ENCODE results near the gene KCNIP1.

Gene KCNIP1

DNA sequence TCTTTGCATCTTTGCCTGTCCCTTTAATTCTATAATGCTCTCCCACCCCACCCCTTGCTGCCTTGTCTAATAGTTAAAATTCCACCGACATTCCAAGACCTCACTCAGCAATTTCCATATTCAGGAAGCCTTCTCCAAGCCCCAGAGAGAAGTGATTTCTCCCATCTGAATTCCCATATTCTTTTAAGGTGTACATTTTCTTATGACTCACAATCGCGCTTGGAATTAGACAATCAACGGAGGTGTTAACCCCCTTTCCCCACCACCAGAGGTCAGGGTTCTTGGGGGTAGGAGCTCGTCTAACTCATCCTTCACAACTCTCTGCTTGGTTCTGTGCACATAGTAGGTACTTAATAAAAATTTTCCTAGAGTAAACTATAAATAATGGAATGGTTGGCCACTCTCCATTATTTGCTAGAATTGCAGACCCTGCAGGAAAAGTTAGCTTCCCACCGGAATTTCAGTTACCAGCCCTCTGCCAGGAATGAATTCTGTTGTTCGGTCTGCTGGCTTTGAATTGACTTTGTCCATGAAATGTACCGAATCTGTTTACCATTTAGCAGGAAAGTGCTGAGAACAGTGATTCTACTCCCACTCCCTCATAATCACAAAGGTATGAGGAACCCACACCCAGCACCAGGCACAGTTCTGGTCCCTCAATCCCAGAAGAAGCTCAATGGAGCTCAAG, 5.0 kb downstream of the KCNIP1 start:
- peaks cover 16% of the 10 kb centered on the region; the same call in 1 of the 2 replicates for H3K4me1 ChIP-seq (ENCODE audit: control insufficient read depth, insufficient read depth, low read length)
- no peak overlapping the region for H3K9ac ChIP-seq (ENCODE audit: low read length)
- no peaks in the 10 kb centered on the region for H3K9me3 ChIP-seq (ENCODE audit: control insufficient read depth, insufficient read depth, low read depth, low read length)
- H3K27ac ChIP-seq (ENCODE audit: low read depth, low read length) = no peak overlapping the region
- no peaks in the 10 kb centered on the region for H3K36me3 ChIP-seq (ENCODE audit: control insufficient read depth, insufficient read depth, low read length)
- H3K27me3 ChIP-seq (ENCODE audit: control insufficient read depth, insufficient read depth, low read length) = peaks cover 34% of the 10 kb centered on the region
- H3K4me3 ChIP-seq (ENCODE audit: low read depth, low read length) = no peak overlapping the region

DNA sequence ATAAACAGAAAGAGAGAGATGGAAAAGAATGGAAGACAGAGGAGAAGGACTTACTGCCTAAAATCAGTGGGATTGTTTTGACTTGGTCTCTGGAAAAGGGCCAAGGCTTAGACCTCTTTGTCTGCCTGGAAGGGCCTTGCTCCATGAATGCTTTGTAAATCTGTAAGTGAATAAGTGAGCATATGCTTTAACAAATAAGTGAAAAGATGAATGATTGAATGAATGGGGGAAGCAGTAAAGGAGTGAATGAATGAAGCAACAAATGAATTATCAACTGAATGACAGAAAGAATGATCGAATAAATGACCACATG, 5.5 kb downstream of the KCNIP1 start:
- Histone ChIP-seq H3K27me3 (ENCODE audit: control insufficient read depth, insufficient read depth, low read length) (peaks cover 30% of the 10 kb centered on the region), H3K36me3 (ENCODE audit: control insufficient read depth, insufficient read depth, low read length) (no peaks in the 10 kb centered on the region), H3K27ac (ENCODE audit: low read depth, low read length) (no peak overlapping the region), H3K9me3 (ENCODE audit: control insufficient read depth, insufficient read depth, low read depth, low read length) (no peaks in the 10 kb centered on the region), H3K4me1 (ENCODE audit: control insufficient read depth, insufficient read depth, low read length) (peaks cover 18% of the 10 kb centered on the region), H3K4me3 (ENCODE audit: low read depth, low read length) (no peak overlapping the region), H3K9ac (ENCODE audit: low read length) (no peak overlapping the region)

DNA sequence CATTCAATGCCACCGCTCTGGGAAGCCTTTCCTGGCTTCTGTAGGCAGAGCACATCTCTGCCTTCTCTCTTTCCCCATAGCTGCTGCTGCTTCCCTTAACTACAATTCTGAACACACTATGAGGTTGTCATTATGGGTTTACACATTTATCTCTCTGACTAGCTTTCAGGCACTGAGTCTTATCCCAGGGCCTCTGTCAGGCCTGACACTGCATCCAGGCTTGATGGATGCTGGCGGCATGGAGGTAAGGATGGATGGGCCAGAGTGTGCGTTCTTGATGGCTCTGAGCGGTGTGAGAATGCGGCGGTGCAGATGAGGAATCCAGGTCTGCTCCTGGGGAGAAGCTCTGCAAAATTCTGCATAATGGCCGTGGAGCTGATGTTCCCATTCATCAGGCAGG, 6.3 kb downstream of the KCNIP1 start:
- H3K27me3 ChIP-seq (ENCODE audit: control insufficient read depth, insufficient read depth, low read length) = peaks cover 23% of the 10 kb centered on the region
- no peak overlapping the region for H3K27ac ChIP-seq (ENCODE audit: low read depth, low read length)
- H3K9me3 ChIP-seq (ENCODE audit: control insufficient read depth, insufficient read depth, low read depth, low read length) = no peaks in the 10 kb centered on the region
- H3K4me1 ChIP-seq (ENCODE audit: control insufficient read depth, insufficient read depth, low read length) = peaks cover 13% of the 10 kb centered on the region; the same call in 1 of the 2 replicates
- H3K36me3 ChIP-seq (ENCODE audit: control insufficient read depth, insufficient read depth, low read length) = no peaks in the 10 kb centered on the region
- no peak overlapping the region for H3K9ac ChIP-seq (ENCODE audit: low read length)
- no peak overlapping the region for H3K4me3 ChIP-seq (ENCODE audit: low read depth, low read length)

DNA sequence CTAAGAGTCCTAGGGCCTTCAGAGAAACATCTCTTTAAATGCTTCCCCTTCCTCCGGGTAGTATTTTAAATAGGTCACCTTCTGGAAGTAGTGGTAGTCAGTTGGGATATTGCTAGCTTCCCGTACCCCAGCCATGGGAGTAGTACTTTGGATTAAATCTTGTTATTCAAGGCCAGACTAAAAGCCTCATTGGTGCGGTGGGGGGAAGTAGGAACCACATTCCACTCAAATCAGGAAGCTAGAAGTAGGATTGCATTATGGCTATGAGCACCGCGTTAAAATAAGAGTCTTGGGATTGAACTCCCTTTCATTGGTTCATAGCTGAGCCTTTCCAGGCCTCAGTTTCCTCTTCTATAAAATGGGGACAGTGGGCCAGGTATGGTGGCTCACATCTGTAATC, 6.7 kb downstream of the KCNIP1 start:
- peaks cover 21% of the 10 kb centered on the region for H3K27me3 ChIP-seq (ENCODE audit: control insufficient read depth, insufficient read depth, low read length)
- H3K9me3 ChIP-seq (ENCODE audit: control insufficient read depth, insufficient read depth, low read depth, low read length) = no peaks in the 10 kb centered on the region
- H3K36me3 ChIP-seq (ENCODE audit: control insufficient read depth, insufficient read depth, low read length) = no peaks in the 10 kb centered on the region
- no peak overlapping the region for H3K9ac ChIP-seq (ENCODE audit: low read length)
- peaks cover 13% of the 10 kb centered on the region; the same call in 1 of the 2 replicates for H3K4me1 ChIP-seq (ENCODE audit: control insufficient read depth, insufficient read depth, low read length)
- H3K27ac ChIP-seq (ENCODE audit: low read depth, low read length) = no peak overlapping the region
- no peak overlapping the region for H3K4me3 ChIP-seq (ENCODE audit: low read depth, low read length)

DNA sequence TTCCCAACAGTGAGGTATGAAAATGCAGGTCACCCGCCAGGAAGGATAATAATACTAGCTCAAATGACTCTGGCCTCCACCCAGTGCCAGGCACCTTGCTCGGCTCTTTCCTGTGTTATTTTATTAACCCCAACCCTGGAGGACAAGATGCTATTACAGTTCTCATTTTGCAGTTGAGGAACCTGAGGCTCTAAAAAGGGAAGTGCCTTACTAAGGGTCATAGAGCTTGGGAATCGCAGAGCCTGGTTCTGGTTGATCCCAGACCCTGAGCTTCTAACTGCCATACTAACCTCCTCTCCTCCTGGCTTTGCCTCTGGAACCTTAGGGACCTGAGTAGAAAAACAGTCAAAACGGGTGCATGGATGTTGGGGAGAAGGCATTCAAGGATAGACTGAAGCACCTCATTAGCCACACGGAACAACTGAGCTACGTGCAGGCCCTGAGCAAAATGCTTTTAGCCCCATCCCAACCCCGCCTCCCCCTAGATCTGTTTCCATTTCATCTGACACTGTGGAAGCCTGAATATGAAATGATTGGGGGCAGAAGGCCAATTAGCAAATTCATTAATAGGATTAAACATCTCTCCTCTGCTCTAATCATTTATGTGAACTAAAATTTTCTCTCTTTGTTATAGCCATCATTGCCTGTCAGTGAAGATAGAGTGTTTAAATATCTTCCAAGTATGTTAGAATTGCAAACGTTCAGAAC, 7.9 kb downstream of the KCNIP1 start:
- no peak overlapping the region for H3K4me3 ChIP-seq (ENCODE audit: low read depth, low read length)
- no peak overlapping the region for H3K27ac ChIP-seq (ENCODE audit: low read depth, low read length)
- H3K9ac ChIP-seq (ENCODE audit: low read length) = no peak overlapping the region
- H3K27me3 ChIP-seq (ENCODE audit: control insufficient read depth, insufficient read depth, low read length) = peaks cover 13% of the 10 kb centered on the region; the same call in 1 of the 2 replicates
- H3K36me3 ChIP-seq (ENCODE audit: control insufficient read depth, insufficient read depth, low read length) = no peaks in the 10 kb centered on the region
- no peaks in the 10 kb centered on the region for H3K9me3 ChIP-seq (ENCODE audit: control insufficient read depth, insufficient read depth, low read depth, low read length)
- peaks cover 13% of the 10 kb centered on the region; the same call in 1 of the 2 replicates for H3K4me1 ChIP-seq (ENCODE audit: control insufficient read depth, insufficient read depth, low read length)

DNA sequence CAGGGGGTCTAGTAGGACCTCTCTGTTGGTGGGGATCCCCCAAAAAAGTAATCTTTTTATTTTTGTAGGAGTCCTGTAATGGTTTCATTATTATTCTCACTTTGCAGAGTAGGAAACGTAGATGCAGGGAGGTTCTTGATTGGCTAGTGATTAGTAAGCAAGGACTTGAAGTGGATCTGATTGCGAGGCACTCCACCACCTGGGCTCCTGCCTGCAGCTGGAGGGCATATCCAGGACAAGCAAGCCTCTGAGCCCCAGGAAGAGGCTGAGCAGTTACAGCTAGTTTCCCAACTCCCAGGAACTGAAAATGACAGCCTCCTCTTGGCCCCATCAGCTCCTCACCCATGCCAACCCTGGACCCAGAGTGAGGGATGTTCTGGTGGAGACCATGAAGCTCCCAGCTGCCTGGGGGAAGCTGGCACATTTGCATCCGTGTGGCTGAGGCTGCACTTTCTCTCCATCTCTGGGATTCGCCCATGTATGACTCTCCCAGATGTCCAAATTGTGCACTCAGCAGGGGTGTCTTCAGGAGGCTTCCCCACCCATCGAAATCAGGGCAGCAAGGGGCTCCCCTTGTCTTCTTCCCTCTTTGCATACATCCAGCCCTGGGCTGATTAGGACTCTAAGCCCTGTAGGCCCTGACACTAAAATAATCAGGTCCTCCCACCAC, 10.2 kb downstream of the KCNIP1 start:
- Histone ChIP-seq H3K4me3 (ENCODE audit: low read depth, low read length) (no peak overlapping the region), H3K9ac (ENCODE audit: low read length) (no peak overlapping the region), H3K27ac (ENCODE audit: low read depth, low read length) (no peak overlapping the region), H3K36me3 (ENCODE audit: control insufficient read depth, insufficient read depth, low read length) (no peaks in the 10 kb centered on the region), H3K27me3 (ENCODE audit: control insufficient read depth, insufficient read depth, low read length) (peaks cover 7% of the 10 kb centered on the region; the same call in 1 of the 2 replicates), H3K4me1 (ENCODE audit: control insufficient read depth, insufficient read depth, low read length) (peaks cover 4% of the 10 kb centered on the region; the same call in 1 of the 2 replicates), H3K9me3 (ENCODE audit: control insufficient read depth, insufficient read depth, low read depth, low read length) (no peaks in the 10 kb centered on the region)

DNA sequence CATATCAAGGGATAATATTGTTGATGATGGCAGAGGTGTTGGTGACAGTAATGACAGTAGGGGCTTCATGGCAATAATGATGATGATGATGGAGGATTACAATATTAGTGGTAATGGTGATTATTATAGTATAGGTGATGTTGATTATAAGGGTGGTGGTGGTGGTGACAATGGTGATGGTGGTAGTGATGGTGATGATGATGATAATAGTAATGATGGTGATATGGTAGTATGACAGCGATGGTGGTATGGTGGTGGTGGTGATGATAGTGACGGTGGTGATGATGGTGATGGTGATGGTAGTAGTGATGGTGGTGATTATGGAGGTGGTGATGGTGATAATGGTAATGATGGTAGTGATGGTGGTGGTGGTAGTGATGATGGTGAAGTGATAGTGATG, 13.6 kb downstream of the KCNIP1 start:
- Histone ChIP-seq H3K9me3 (ENCODE audit: control insufficient read depth, insufficient read depth, low read depth, low read length) (no peaks in the 10 kb centered on the region), H3K4me1 (ENCODE audit: control insufficient read depth, insufficient read depth, low read length) (peaks cover 9% of the 10 kb centered on the region), H3K27ac (ENCODE audit: low read depth, low read length) (no peak overlapping the region), H3K36me3 (ENCODE audit: control insufficient read depth, insufficient read depth, low read length) (no peaks in the 10 kb centered on the region), H3K27me3 (ENCODE audit: control insufficient read depth, insufficient read depth, low read length) (peaks cover 7% of the 10 kb centered on the region; the same call in 1 of the 2 replicates), H3K9ac (ENCODE audit: low read length) (no peak overlapping the region), H3K4me3 (ENCODE audit: low read depth, low read length) (no peak overlapping the region)

DNA sequence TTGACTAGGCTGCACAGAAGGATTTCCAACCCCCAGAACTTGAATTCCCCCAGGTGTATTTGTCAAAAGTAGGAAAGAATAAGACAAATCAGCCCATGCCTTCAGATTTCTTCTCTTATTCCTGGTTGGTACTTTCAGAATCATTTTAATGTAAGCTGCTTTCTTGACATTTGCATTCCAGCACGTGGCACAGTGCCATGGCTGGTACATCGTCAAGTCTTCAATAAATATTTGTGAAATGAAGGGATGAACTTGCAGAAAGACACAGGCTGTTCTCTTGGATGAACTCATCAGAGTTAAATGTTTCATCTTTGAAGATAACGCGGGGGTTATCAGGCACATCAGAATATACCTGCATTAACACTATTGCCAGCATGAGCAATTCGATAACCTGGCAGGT, 14.5 kb downstream of the KCNIP1 start:
- H3K4me1 ChIP-seq (ENCODE audit: control insufficient read depth, insufficient read depth, low read length) = peaks cover 17% of the 10 kb centered on the region
- H3K9me3 ChIP-seq (ENCODE audit: control insufficient read depth, insufficient read depth, low read depth, low read length) = no peaks in the 10 kb centered on the region
- H3K27ac ChIP-seq (ENCODE audit: low read depth, low read length) = no peak overlapping the region
- H3K4me3 ChIP-seq (ENCODE audit: low read depth, low read length) = no peak overlapping the region
- H3K36me3 ChIP-seq (ENCODE audit: control insufficient read depth, insufficient read depth, low read length) = no peaks in the 10 kb centered on the region
- H3K9ac ChIP-seq (ENCODE audit: low read length) = no peak overlapping the region
- peaks cover 7% of the 10 kb centered on the region; the same call in 1 of the 2 replicates for H3K27me3 ChIP-seq (ENCODE audit: control insufficient read depth, insufficient read depth, low read length)

DNA sequence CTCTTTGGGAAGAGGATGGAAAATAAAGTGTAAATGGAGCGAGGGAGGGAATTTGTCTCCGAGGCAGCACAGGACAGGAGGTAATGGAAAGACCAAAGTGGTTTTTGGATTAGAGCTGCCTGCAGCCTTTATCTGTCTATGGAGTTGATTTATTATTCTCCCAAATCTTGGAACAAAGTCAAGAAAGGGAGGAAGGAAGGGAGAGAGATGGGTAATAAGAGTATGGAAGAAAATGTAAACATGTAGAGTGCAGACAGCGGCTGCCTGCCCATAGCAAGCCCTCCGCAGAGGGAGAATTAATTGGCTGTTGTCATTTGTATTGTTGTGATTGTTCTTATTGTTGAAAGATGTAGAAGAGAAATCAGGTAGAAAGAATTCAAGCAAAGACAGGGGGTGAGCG, 15.7 kb downstream of the KCNIP1 start:
- H3K36me3 ChIP-seq (ENCODE audit: control insufficient read depth, insufficient read depth, low read length) = no peaks in the 10 kb centered on the region

DNA sequence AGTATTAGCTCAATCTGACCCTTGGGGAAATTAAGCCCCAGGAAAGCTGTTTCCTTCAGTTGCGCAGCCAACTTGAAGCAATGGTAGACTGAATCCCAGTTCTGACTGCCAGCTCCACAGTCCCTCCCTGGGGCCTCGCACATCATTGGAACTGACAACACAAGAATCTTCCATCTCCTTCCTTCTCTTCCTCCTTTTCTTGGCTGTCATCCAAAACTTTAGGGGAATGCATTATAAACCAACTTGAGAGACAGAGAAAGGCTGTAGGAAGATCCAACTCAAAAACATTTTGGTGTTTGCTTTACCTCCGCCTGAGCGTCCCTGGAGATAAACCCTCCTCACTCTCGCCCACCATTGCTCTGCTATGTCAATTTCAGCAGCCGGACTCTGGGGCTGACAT, 16.6 kb downstream of the KCNIP1 start:
- no peak overlapping the region for H3K9ac ChIP-seq (ENCODE audit: low read length)
- no peaks in the 10 kb centered on the region for H3K9me3 ChIP-seq (ENCODE audit: control insufficient read depth, insufficient read depth, low read depth, low read length)
- H3K4me3 ChIP-seq (ENCODE audit: low read depth, low read length) = no peak overlapping the region
- H3K4me1 ChIP-seq (ENCODE audit: control insufficient read depth, insufficient read depth, low read length) = peaks cover 14% of the 10 kb centered on the region
- H3K27me3 ChIP-seq (ENCODE audit: control insufficient read depth, insufficient read depth, low read length) = peaks cover 4% of the 10 kb centered on the region; the same call in 1 of the 2 replicates
- H3K36me3 ChIP-seq (ENCODE audit: control insufficient read depth, insufficient read depth, low read length) = no peaks in the 10 kb centered on the region
- no peak overlapping the region for H3K27ac ChIP-seq (ENCODE audit: low read depth, low read length)

More for the DNA sequence above, 15.7 kb downstream of the KCNIP1 start:
- Histone ChIP-seq H3K27me3 (ENCODE audit: control insufficient read depth, insufficient read depth, low read length) (peaks cover 7% of the 10 kb centered on the region; the same call in 1 of the 2 replicates), H3K9me3 (ENCODE audit: control insufficient read depth, insufficient read depth, low read depth, low read length) (no peaks in the 10 kb centered on the region), H3K4me3 (ENCODE audit: low read depth, low read length) (no peak overlapping the region), H3K27ac (ENCODE audit: low read depth, low read length) (no peak overlapping the region), H3K9ac (ENCODE audit: low read length) (no peak overlapping the region), H3K4me1 (ENCODE audit: control insufficient read depth, insufficient read depth, low read length) (peaks cover 14% of the 10 kb centered on the region)
